ENCODE measurements around the gene SLX9.
"Not testable (repeated sequence)": the region's sequence is repeated elsewhere in the genome, so short reads cannot be mapped to it uniquely, and the experiment has no call there.

Gene SLX9

DNA sequence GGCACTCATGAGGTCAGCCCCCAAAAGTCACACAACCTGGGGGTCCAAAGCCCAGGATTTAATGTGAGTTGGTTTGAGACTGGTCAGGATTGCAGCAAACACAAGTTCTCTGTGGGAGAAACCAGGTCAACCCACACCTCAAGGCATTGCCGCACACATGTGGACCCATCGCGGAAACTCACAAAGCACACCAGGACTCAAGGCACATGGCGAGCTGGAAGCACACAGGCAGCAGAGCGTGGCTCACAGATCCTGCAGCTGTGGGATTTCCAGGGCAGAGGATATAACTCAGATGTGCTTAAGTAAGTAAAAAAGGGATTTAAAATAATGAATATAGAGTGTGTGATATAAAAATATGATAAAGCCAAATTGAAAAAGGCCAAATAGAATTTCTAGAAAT lies 82.9 kb downstream of the SLX9 start:
- no peak for DNase-seq

DNA sequence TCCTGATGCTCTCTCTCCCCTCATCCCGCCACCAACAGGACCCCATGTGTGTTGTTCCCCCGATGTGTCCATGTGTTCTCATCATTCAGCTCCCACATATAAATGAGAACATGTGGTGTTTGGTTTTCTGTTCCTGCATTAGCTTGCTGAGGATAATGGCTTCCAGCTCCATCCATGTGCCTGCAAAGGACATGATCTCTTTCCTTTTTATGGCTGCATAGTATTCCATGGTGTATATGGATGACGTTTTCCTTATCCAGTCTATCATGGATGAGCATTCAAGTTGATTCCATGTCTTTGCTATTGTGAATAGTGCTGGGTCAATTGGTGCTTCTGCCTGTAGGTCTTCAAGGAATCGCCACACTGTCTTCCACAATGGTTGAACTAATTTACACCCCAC lies 84.7 kb downstream of the SLX9 start:
- not testable (repeated sequence) for DNase-seq

DNA sequence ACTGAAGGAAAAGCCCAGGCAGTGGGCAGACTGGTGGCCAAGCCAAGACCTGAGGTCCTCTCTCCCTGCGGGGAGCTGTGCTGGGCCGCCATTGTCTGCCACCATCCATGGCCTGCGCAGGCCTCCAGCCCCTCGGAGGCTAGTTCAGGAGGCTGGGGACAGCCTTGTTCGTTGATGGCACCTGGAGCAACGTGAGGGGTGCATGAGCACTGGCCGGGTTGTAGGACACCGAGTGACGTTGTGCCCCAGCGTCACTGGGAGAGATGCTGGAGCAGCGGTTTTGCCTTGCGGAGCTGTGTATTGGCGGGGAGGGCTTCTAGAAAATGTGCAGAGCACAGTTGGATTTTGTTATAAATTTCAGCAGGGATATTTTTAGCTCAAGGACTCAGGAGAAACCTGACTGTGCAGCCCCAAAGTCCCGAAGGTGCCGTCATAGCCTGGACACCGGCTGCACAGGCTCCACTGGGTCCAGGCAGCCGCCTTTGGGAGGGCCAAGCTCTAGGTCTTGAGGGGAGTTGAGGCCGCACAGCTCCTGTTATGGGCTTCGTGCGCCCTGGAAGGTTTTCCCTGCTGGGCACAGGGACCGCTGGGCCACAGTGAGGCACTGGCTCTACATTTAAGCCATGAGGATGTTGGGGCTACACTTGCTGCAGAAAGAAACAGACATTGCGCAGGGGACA lies 86.4 kb downstream of the SLX9 start:
- DNase-seq, result no peak

Data from NCI-H69 (cell line).